Measurements from ENCODE around the gene DTX4. TPM values are rescaled to one million over a fixed set of nuclear protein-coding genes. Genes with fewer than 3 reads are reported as not detected.

Gene DTX4
- total RNA-seq, 2 donors from 2014 or later, result 16.1 to 16.6 TPM

GRCh38 chr11:59179121-59179520 lies 7.2 kb downstream of the DTX4 start:
- Histone ChIP-seq H3K9me3 (ENCODE audit: control insufficient read depth, low read length) (peaks cover 18% of the 10 kb centered on the region), H3K36me3 (ENCODE audit: control insufficient read depth, insufficient read depth, low read length) (peaks cover 51% of the 10 kb centered on the region), H3K4me3 (ENCODE audit: low read length) (no peak overlapping the region), H3K4me1 (ENCODE audit: control insufficient read depth, insufficient read depth, low read length) (peaks cover 5% of the 10 kb centered on the region), H3K27ac (ENCODE audit: low read depth, low read length) (no peak overlapping the region), H3K27me3 (ENCODE audit: control insufficient read depth, insufficient read depth, low read length, poor library complexity, severe bottlenecking) (no peaks in the 10 kb centered on the region), H3K9ac (ENCODE audit: extremely low read depth, low read length, poor library complexity, severe bottlenecking) (no peak overlapping the region)
- Mint-ChIP-seq H3K4me3 (no peak overlapping the region), H3K36me3 (ENCODE audit: low read depth) (peaks cover 26% of the 10 kb centered on the region), H3K27ac (no peak overlapping the region), H3K4me1 (peaks cover 17% of the 10 kb centered on the region), H3K9me3 (no peaks in the 10 kb centered on the region), H3K27me3 (ENCODE audit: insufficient read depth) (no peaks in the 10 kb centered on the region)
- TF ChIP-seq CTCF (conservative IDR thresholded peaks at IDR 0.05), result no peak
- WGBS, 2 experiments (ENCODE audit: insufficient coverage in 1 of 2, insufficient read length in 1 of 2), result 89 to 100% methylated on average over 1 to 2 of the region's 2 CpGs
- no peak for DNase-seq

GRCh38 chr11:59180168-59180776 lies 8.3 kb downstream of the DTX4 start:
- DNase-seq, result no peak
- H3K9ac ChIP-seq (ENCODE audit: extremely low read depth, low read length, poor library complexity, severe bottlenecking), result no peak overlapping the region
- Mint-ChIP-seq H3K27ac (no peak overlapping the region), H3K4me1 (peaks cover 8% of the 10 kb centered on the region), H3K4me3 (no peak overlapping the region), H3K27me3 (ENCODE audit: insufficient read depth) (no peaks in the 10 kb centered on the region), H3K9me3 (no peaks in the 10 kb centered on the region), H3K36me3 (ENCODE audit: low read depth) (peaks cover 26% of the 10 kb centered on the region)
- H3K4me3 ChIP-seq (ENCODE audit: low read length), result no peak overlapping the region
- no peaks in the 10 kb centered on the region for H3K4me1 ChIP-seq (ENCODE audit: control insufficient read depth, insufficient read depth, low read length)
- H3K9me3 ChIP-seq (ENCODE audit: control insufficient read depth, low read length), result peaks cover 18% of the 10 kb centered on the region
- H3K27me3 ChIP-seq (ENCODE audit: control insufficient read depth, insufficient read depth, low read length, poor library complexity, severe bottlenecking), result no peaks in the 10 kb centered on the region
- 93% methylated on average over 2 of the region's 2 CpGs; no CpG with 5 or more reads in 1 of the 2 experiments for WGBS, 2 experiments (ENCODE audit: insufficient coverage in 1 of 2, insufficient read length in 1 of 2)
- no peak for TF ChIP-seq CTCF (conservative IDR thresholded peaks at IDR 0.05)
- H3K36me3 ChIP-seq (ENCODE audit: control insufficient read depth, insufficient read depth, low read length), result peaks cover 59% of the 10 kb centered on the region
- peak overlapping the region; percentile 84 for H3K27ac ChIP-seq (ENCODE audit: low read depth, low read length)

- Histone ChIP-seq H3K9me3 (ENCODE audit: control insufficient read depth, low read length) (peaks cover 18% of the 10 kb centered on the region), H3K4me1 (ENCODE audit: control insufficient read depth, insufficient read depth, low read length) (no peaks in the 10 kb centered on the region), H3K36me3 (ENCODE audit: control insufficient read depth, insufficient read depth, low read length) (peaks cover 59% of the 10 kb centered on the region), H3K27ac (ENCODE audit: low read depth, low read length) (peak overlapping the region; percentile 84), H3K9ac (ENCODE audit: extremely low read depth, low read length, poor library complexity, severe bottlenecking) (no peak overlapping the region), H3K4me3 (ENCODE audit: low read length) (no peak overlapping the region), H3K27me3 (ENCODE audit: control insufficient read depth, insufficient read depth, low read length, poor library complexity, severe bottlenecking) (no peaks in the 10 kb centered on the region)
- Mint-ChIP-seq H3K9me3 (no peaks in the 10 kb centered on the region), H3K27ac (no peak overlapping the region), H3K4me3 (no peak overlapping the region), H3K36me3 (ENCODE audit: low read depth) (peaks cover 26% of the 10 kb centered on the region), H3K27me3 (ENCODE audit: insufficient read depth) (no peaks in the 10 kb centered on the region), H3K4me1 (peaks cover 4% of the 10 kb centered on the region)
- no peak for DNase-seq
- WGBS, 2 experiments (ENCODE audit: insufficient coverage in 1 of 2, insufficient read length in 1 of 2), result 94 to 100% methylated on average over 1 to 2 of the region's 2 CpGs
- TF ChIP-seq CTCF (conservative IDR thresholded peaks at IDR 0.05), result no peak
Measured at GRCh38 chr11:59180907-59181306, 9.0 kb downstream of the DTX4 start.
